Measurements from ENCODE around the gene SLC10A7.
A peak's percentile ranks its signal among the peaks of the same experiment; 100 is the strongest.

The SLC10A7 gene

DNA sequence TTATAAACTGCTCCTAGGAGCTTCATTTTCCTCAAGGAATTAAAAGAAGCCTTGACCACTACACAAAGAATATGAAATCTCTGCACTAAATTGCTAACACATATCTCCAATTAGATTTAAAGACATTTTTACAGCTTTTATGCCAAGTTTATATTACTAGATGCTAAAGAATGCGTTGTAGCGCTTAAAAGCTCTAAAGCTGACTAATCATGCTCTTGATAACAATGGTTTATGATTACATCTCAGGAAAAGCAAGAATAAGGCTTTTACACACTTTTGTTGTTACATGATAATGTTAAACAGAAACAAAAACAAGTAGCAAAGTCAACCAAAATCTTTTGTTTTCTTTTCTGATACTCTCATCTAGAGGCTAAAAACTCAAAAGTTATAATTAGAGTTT, 44.7 kb downstream of the SLC10A7 start:
- DNase-seq, result no peak
- Histone ChIP-seq H3K27me3 (no peaks in the 10 kb centered on the region), H3K36me3 (no peaks in the 10 kb centered on the region), H3K9me3 (no peaks in the 10 kb centered on the region), H3K4me1 (peaks cover 21% of the 10 kb centered on the region), H3K4me3 (ENCODE audit: low read depth, low read length) (no peak overlapping the region)
- TF ChIP-seq, protein P1, sequence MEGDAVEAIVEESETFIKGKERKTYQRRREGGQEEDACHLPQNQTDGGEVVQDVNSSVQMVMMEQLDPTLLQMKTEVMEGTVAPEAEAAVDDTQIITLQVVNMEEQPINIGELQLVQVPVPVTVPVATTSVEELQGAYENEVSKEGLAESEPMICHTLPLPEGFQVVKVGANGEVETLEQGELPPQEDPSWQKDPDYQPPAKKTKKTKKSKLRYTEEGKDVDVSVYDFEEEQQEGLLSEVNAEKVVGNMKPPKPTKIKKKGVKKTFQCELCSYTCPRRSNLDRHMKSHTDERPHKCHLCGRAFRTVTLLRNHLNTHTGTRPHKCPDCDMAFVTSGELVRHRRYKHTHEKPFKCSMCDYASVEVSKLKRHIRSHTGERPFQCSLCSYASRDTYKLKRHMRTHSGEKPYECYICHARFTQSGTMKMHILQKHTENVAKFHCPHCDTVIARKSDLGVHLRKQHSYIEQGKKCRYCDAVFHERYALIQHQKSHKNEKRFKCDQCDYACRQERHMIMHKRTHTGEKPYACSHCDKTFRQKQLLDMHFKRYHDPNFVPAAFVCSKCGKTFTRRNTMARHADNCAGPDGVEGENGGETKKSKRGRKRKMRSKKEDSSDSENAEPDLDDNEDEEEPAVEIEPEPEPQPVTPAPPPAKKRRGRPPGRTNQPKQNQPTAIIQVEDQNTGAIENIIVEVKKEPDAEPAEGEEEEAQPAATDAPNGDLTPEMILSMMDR (IDR thresholded peaks at IDR 0.05; ENCODE audit: low read depth, low read length), result no peak

GRCh38 chr4:146472404-146472803, 49.3 kb downstream of the SLC10A7 start:
- peaks cover 13% of the 10 kb centered on the region for H3K4me1 ChIP-seq
- DNase-seq, result peak; percentile 81
- H3K36me3 ChIP-seq, result no peaks in the 10 kb centered on the region
- TF ChIP-seq, protein P1 (IDR thresholded peaks at IDR 0.05; ENCODE audit: low read depth, low read length), result no peak
- H3K9me3 ChIP-seq, result no peaks in the 10 kb centered on the region
- H3K27me3 ChIP-seq, result no peaks in the 10 kb centered on the region
- no peak overlapping the region for H3K4me3 ChIP-seq (ENCODE audit: low read depth, low read length)

DNA sequence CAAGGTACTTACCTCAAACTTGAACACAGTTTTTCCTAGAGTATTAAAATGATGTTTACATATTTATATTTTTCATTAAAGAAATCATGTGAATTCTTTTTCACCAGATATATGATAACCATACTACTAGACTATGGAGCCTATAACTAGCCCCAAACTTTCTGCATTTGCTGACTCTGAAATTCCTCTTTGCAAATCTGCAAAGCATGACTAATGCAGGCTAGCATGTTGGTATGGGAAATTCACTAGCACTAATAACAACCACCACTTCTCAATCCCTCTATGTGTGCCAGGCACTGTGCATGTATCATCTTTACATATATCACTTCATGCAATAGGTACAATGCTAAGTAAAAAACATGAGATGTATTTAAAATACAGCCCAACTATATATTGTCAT, 51.1 kb downstream of the SLC10A7 start:
- Histone ChIP-seq H3K27me3 (no peaks in the 10 kb centered on the region), H3K9me3 (no peaks in the 10 kb centered on the region), H3K4me3 (ENCODE audit: low read depth, low read length) (no peak overlapping the region), H3K4me1 (peaks cover 17% of the 10 kb centered on the region), H3K36me3 (no peaks in the 10 kb centered on the region)
- DNase-seq, result no peak
- TF ChIP-seq, protein P1 (IDR thresholded peaks at IDR 0.05; ENCODE audit: low read depth, low read length), result no peak

- DNase-seq, result no peak
- H3K9me3 ChIP-seq, result no peaks in the 10 kb centered on the region
- H3K4me1 ChIP-seq, result peaks cover 14% of the 10 kb centered on the region
- no peaks in the 10 kb centered on the region for H3K36me3 ChIP-seq
- H3K27me3 ChIP-seq, result no peaks in the 10 kb centered on the region
- H3K4me3 ChIP-seq (ENCODE audit: low read depth, low read length), result no peak overlapping the region
- TF ChIP-seq, protein P1 (IDR thresholded peaks at IDR 0.05; ENCODE audit: low read depth, low read length), result no peak
Measured at GRCh38 chr4:146469022-146469421, 52.7 kb downstream of the SLC10A7 start.

DNA sequence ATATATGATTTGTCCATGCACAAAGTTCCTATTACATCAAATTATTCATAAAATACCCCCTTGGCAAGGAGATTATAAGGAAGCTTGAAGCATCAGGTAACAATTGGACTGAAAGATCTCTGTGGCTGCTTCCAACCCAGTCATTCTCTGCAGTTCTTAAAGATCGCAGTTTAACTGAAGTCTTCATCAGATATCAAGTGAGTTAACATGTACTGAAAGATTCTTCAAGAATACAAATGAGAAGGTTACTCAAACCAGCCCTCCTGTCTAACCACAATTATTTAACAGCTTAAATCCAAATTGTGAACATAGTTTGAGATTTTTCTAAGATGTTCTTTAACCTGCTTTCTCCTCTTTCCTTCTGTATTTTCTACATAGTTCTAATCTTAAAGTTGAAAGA, 56.1 kb downstream of the SLC10A7 start:
- TF ChIP-seq, protein P1 (IDR thresholded peaks at IDR 0.05; ENCODE audit: low read depth, low read length), result no peak
- Histone ChIP-seq H3K36me3 (no peaks in the 10 kb centered on the region), H3K27me3 (no peaks in the 10 kb centered on the region), H3K4me3 (ENCODE audit: low read depth, low read length) (no peak overlapping the region), H3K9me3 (no peaks in the 10 kb centered on the region), H3K4me1 (peaks cover 8% of the 10 kb centered on the region)
- DNase-seq, result no peak

GRCh38 chr4:146462251-146462650, 59.5 kb downstream of the SLC10A7 start:
- Histone ChIP-seq H3K4me1 (peaks cover 8% of the 10 kb centered on the region), H3K36me3 (no peaks in the 10 kb centered on the region), H3K9me3 (no peaks in the 10 kb centered on the region), H3K27me3 (no peaks in the 10 kb centered on the region), H3K4me3 (ENCODE audit: low read depth, low read length) (no peak overlapping the region)
- TF ChIP-seq, protein P1 (IDR thresholded peaks at IDR 0.05; ENCODE audit: low read depth, low read length), result no peak
- DNase-seq, result no peak
